ENCODE results near the gene UBE3D. TPM values are rescaled to one million over a fixed set of nuclear protein-coding genes. Genes with fewer than 3 reads are reported as not detected.

The UBE3D gene
- total RNA-seq, 1 donor from 2014 or later: 11.3 TPM

Other genes with a start within 250 kb of the UBE3D start
- 29.5 and 35.2 TPM in 2 replicates for gene DOP1A, start 1.8 kb upstream of the UBE3D start, total RNA-seq
- gene PGM3, start 127.4 kb upstream of the UBE3D start, total RNA-seq: 97.7 and 101 TPM in 2 replicates
- 1.8 and 2.9 TPM in 2 replicates for gene RWDD2A, start 127.5 kb upstream of the UBE3D start, total RNA-seq

All from bronchial epithelial cell (primary cell).